Islet precursor cell (in vitro differentiated cells): ENCODE measurements around the gene FUT3.
"Not testable (repeated sequence)": the region's sequence is repeated elsewhere in the genome, so short reads cannot be mapped to it uniquely, and the experiment has no call there.

ENCODE experiments used
- DNase-seq: peaks from one replicate; pipeline ENCODE4 v3.0.0-alpha.2; 2018

The FUT3 gene

GRCh38 chr19:5881543-5882299 lies 30.5 kb upstream of the FUT3 start:
- no peak for DNase-seq

- DNase-seq: peak; percentile 72
Measured at GRCh38 chr19:5880604-5881078, 29.4 kb upstream of the FUT3 start.

GRCh38 chr19:5880196-5880595 lies 28.9 kb upstream of the FUT3 start:
- no peak for DNase-seq

GRCh38 chr19:5877882-5878281 lies 26.6 kb upstream of the FUT3 start:
- no peak for DNase-seq

- DNase-seq: no peak
Measured at GRCh38 chr19:5877427-5877826, 26.2 kb upstream of the FUT3 start.

- peak; percentile 59 for DNase-seq
Measured at GRCh38 chr19:5874496-5874895, 23.2 kb upstream of the FUT3 start.

GRCh38 chr19:5873617-5874199 lies 22.5 kb upstream of the FUT3 start:
- no peak for DNase-seq

GRCh38 chr19:5870986-5871394 lies 19.7 kb upstream of the FUT3 start:
- DNase-seq: no peak

GRCh38 chr19:5867201-5868136 lies 16.2 kb upstream of the FUT3 start:
- no peak for DNase-seq

GRCh38 chr19:5865772-5866171 lies 14.5 kb upstream of the FUT3 start:
- no peak for DNase-seq

GRCh38 chr19:5864725-5865486 lies 13.7 kb upstream of the FUT3 start:
- DNase-seq: no peak

GRCh38 chr19:5864013-5864720 lies 12.9 kb upstream of the FUT3 start:
- no peak for DNase-seq

- no peak for DNase-seq
Measured at GRCh38 chr19:5863030-5863665, 11.9 kb upstream of the FUT3 start.

- DNase-seq: no peak
Measured at GRCh38 chr19:5857203-5858081, 6.2 kb upstream of the FUT3 start.

- not testable (repeated sequence) for DNase-seq
Measured at GRCh38 chr19:5855151-5855550, 3.9 kb upstream of the FUT3 start.

GRCh38 chr19:5854121-5854520 lies 2.9 kb upstream of the FUT3 start:
- DNase-seq: not testable (repeated sequence)

- no peak for DNase-seq
Measured at GRCh38 chr19:5850743-5851293, 431 bp downstream of the FUT3 start.

- DNase-seq: no peak
Measured at GRCh38 chr19:5850189-5850588, 1.1 kb downstream of the FUT3 start.

- not testable (repeated sequence) for DNase-seq
Measured at GRCh38 chr19:5848621-5849020, 2.6 kb downstream of the FUT3 start.

- DNase-seq: not testable (repeated sequence)
Measured at GRCh38 chr19:5847846-5848245, 3.4 kb downstream of the FUT3 start.
